KOPT-K1 (cell line): ENCODE measurements around the gene FMN1.

Source experiments
- H3K27ac ChIP-seq: fragments of 200-600 bp; sonication (generic); 2 replicates; pipeline ENCODE4 v1.5.1; 2016; ENCODE audit warnings: antibody characterized with exemption, mild to moderate bottlenecking, low read depth, low read length; ENCODE audit not compliant: poor library complexity, severe bottlenecking
- H3K36me3 ChIP-seq: fragments of 200-600 bp; sonication (generic); 2 replicates; pipeline ENCODE4 v1.5.1; 2017; ENCODE audit warnings: antibody characterized with exemption, mild to moderate bottlenecking, low read length, moderate library complexity; ENCODE audit not compliant: insufficient read depth
- H3K9me3 ChIP-seq: fragments of 200-600 bp; sonication (generic); 2 replicates; pipeline ENCODE4 v1.5.1; 2017; ENCODE audit warnings: antibody characterized with exemption, low read length, mild to moderate bottlenecking; ENCODE audit not compliant: insufficient read depth, poor library complexity, severe bottlenecking

FMN1 gene

DNA sequence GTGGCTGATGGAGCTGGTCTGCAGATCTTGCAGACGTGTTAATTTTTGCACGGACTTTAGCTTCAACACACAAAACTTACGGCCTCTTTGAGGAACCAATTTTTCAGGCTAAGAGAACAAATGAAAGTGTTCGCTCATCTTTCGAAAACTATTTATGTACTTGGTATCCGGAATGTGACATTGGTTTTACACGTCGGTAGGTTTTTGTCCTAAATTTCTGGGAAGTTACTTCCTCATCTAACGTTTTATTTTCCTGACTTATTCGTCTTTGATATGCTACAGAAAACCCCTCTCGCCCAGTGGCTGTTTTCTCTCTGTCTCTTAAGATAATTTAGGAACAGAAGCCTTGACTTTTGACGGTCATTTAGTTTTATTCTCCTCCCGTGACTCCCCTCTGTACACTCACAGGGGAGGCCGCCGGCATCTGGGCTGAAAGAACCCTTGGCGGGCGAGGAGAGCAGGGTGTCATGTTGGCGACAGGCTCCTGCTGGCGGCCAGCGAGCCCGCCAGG lies 477.5 kb downstream of the FMN1 start:
- no peak overlapping the region for H3K27ac ChIP-seq
- H3K9me3 ChIP-seq, result peaks cover 5% of the 10 kb centered on the region
- H3K36me3 ChIP-seq, result no peaks in the 10 kb centered on the region

- H3K27ac ChIP-seq, result no peak overlapping the region
- peaks cover 5% of the 10 kb centered on the region for H3K9me3 ChIP-seq
- no peaks in the 10 kb centered on the region for H3K36me3 ChIP-seq
Observed at GRCh38 chr15:32716216-32716914, 478.1 kb downstream of the FMN1 start.
